HPDE6-E6E7 (cell line): Measurements from ENCODE around the gene VIPR2.
"Not testable (repeated sequence)": the region's sequence is repeated elsewhere in the genome, so short reads cannot be mapped to it uniquely, and the experiment has no call there.

Experiments used
- DNase-seq: peaks from one replicate; pipeline ENCODE4 v3.0.0; 2011; ENCODE audit warnings: missing footprints; ENCODE audit errors: extremely low spot score

Gene VIPR2

DNA sequence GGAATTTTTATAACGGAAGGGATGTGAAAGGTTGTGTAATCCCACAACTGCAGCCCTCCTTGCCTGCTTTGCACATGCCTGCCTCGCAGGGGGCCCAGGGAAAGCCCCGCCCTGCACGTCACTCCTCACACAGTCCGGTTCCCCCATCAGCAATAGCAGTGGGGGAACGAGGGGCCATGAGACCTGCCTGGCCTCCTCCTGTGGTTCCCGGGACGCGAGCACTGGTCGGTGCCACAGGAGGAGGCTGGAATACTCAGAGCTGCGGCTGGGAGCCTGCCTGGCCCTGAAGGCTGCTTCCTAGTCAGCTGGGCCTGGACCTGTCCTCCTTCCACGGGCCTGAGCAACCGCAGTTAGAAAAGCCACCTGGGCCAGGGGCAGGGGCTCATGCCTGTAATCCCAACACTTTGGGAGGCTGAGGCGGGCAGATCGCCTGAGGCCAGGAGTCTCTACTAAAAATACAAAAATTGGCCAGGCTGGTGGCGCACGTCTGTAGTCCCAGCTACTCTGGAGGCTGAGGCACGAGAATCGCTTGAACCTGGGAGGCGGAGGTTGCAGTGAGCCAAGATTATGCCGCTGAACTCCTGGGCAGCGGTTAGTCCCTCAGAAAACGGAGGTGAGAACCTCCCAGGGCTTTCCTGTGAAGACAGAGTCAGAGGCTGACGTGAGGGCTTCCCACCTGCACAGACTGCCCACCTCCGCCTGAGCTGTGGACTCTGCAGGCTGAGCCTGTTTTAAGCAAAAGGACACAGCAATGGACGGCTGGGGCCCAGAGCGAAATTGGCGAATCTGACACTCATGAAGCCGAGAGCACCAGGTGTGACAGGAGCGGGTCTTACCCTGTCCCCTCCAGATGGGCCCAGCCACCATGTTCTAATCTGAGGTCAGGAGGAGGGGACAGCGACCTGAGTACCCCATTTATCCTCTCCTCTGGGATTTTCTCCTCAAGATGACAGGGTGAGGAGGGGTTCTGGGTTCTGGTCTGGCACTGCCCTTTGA is 52.9 kb downstream of the VIPR2 start:
- no peak for DNase-seq

DNA sequence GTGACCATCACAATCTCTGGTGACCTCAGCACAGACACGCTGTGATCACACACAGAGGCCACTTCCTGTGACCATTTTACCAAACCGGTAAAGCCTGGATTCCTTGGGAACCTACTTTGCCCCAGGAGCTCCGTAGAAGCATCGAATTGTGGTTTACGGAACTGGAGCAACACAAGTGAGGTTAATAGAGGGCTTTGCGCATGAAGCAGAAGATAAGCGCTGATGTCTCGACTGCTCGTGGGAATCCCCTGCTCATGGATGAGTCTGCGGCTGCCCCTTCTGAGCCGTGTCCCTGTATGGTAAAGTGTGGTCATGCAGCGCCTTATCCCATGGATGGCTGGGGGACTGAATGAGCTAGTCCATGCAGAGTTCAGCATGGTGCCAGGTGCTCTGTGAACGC is 53.6 kb downstream of the VIPR2 start:
- DNase-seq = no peak

DNA sequence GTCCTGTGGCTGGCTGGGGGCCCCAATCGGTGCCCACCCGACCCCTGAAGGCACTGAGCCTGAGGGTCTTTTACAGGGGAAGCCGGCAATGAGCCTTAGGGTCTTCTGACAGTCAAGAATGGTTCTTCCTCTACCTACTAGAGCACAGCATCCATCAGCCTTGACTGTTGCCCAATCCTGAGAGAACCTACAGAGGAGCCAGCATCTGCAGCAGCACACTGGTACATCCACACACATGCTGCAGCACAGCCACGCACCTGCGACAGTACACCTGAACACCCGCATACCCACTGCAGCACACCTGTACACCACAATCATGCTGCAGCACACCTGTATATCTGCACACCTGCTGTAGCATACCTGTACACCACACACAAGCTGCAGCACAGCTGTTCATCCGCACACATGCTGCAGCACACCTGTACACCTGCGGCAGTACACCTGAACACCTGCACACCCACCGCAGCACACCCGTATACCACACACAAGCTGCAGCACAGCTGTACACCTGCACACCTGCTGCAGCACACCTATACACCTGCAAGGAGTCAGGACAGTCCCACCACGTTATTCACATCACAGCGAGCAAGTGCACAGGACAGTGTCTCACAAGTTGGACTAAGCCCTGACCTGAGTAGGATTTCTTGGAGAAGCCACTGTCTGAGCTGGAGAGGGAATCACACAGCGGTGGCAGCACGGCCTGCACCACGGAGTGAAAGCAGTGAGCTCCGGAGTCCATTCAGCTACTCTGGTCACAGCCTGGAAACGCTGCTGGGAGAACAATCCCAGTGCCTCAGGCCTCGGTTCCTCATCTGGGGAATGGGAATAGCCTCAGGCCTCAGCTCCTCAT is 56.4 kb downstream of the VIPR2 start:
- DNase-seq = no peak

DNA sequence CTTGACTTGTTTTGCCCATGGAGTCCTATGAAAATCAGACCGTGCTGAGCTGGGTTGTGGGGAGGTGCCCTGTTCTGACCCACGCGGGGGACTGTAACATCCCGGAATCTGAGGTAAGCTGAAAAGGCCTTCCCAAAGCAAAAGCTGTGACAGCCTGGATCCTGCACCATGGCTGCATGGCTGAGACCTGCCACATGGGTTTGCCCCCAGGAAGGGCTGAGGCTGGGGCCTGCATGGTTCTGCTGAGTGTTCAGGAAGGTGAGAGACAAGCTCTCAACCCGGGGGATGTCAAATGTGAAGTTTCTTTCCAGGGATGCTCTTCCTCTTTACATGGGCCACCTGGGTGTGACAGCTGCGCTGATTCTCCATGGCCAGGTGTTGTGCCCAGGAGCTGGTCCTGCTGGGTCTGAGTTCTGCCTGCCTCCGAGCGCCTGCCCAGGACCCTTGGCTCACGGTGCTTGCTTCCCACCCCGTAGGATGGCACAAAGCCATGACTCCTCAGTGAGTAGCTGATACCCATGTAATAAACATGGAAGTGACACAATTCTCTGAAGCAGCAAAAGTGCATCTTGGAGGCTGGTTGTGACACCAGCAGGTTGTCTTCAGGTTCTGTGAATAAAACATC is 58.3 kb downstream of the VIPR2 start:
- no peak for DNase-seq

DNA sequence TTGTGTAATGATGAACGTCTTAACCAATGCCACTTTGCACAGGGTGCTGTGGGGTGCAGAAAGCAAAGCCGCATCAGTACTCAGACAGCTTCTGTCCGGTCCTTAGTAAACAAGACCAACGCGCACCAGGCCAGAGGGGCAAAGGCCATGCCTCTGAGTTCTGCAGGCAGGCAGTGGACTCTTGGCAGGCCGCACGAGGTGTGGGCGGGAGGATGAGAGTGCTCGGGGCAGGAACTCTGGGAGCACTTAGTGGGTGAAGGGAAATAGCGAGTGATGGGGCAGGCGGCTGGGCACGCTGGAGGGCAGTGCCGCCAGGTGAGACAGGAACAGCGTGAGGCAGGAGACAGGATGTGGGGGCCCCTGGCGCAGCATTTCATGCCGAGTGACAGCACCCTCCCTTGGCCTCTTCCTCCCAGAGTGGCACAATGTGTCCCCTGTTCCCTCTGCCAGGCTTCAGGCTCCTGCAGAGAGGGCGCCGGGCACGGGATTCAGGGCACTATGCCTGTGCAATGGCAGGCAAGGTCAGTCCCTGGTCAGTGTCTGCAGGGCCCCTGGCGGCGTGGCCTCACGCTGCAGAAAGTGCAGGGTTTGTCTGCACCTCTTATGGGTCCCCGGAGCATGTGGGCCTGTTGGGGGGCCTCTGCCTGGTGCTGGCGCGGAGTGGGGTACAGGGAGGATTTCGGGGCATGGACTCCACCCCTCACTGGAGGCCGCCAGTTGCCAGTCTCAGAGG is 60.4 kb downstream of the VIPR2 start:
- no peak for DNase-seq

DNA sequence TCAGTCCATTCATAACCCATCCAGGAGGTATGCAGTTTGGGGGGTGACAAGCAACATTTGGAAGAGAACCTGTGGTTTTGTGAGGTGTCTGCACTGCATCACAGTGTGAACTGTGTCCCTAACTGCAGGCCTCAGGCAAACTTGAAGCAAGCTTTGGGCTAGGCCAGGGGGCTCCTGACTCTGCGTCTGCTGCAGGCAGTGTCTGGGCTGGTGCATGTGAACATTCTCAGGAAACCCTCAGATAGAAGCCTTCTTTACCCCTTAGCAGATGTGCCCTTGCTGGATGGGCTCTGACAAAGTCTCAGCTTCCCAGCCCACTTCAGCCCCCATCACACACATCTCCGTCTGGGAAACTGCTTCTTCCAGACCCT is 61.0 kb downstream of the VIPR2 start:
- DNase-seq = no peak

DNA sequence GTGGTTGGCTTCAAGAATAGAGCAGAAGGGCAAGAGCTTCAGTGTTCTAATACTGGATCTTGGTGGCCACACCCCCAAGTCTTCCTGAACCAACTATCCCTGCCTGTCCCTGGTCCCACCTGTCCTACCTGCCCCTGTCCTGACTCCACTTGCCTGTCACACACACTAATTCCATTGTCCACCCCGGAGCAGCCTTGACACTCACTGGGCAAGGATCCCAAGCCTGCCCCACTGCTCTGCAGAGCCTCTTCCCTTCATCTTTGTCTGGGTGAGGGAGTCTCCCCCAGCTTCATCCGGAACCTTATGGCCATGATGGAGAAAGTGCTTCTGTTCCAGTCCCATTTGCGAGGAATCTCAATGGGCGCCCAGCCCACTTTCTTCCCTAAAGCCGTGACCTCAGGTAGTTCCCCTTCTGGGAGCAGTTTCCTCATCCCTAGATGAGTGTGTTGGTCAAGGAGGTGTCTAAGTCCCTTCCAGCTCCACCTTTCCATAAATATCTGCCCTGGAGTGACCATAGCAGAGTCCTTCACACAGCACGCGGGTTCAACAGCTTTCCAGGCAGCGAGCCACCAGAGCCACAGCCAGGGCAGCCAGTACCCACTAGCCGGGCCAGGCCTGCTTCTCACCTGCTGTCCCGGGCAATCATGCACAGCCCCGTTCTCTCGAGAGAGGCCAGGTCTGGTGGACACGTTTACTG is 61.5 kb downstream of the VIPR2 start:
- DNase-seq = no peak

DNA sequence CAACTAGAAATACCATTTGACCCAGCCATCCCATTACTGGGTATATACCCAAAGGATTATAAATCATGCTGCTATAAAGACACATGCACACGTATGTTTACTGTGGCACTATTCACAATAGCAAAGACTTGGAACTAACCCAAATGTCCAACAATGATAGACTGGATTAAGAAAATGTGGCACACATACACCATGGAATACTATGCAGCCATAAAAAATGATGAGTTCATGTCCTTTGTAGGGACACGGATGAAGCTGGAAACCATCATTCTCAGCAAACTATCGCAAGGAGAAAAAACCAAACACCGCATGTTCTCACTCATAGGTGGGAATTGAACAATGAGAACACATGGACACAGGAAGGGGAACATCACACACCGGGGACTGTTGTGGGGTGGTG is 62.6 kb downstream of the VIPR2 start:
- not testable (repeated sequence) for DNase-seq

DNA sequence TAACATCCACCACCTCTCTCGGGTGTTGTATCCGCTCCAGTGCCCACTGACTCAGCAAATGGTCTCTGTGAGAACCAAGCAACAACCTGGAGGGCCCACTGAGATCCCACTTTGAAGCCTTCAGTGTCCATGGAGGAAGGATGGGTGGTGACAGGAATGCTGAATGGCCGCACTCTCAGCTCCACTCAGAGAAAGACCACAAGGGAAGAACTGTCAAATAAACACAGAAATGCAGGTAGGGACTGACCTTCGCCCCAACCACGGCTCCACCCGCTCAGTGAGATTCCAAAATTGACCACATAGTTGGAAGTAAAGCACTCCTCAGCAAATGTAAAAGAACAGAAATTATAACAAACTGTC is 65.8 kb downstream of the VIPR2 start:
- DNase-seq = no peak

DNA sequence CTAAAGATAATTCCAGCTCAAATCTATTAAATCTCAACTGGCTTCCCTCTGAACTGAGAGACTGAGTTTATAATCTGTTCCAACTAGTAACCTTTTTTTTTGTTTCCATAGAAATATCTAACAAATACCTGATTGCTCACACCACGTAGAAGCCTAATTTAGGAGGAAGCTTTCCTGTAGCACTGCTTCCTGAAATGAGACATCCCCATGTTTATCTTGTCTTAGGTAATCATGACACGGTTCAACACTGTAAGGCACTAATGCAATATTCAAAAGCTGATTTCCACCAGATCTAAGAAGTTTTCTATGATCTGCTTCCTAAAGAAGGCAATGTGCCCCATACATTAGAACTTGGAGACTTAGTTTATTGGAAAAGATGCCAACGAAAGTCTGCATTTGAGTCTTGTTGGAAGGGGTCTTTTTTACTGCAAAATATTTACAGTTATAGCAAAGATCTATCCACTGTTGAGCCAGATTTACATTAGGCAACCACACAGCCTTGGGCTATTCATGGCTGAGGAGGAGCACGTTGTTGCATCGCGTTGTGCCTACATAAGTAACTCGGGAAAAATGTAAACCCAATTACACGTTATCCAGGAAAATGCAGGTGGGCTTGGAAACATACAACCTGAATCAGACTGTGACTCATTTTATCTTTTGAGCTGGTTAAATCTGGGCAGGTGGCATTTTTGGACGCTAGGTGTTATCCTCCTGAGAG is 66.3 kb downstream of the VIPR2 start:
- DNase-seq = no peak

DNA sequence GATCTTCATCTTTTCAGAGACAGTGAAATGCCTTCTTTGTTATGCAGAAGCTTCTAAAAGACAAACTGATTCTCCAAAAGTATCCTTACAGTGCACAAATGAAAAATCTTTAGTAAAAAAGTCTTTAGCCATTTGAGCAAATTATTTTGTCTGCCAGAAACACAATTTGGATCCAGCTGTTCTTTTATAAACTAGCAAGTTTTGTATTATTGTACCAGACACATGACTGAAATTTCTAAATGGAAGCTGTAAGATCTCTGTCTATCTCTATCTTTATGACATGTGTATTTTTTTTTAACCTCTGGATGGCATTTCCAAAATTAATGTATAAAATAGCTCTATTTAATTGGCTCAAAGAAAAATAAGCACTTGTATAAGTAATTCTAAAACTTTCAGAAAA is 68.3 kb downstream of the VIPR2 start:
- DNase-seq = no peak

DNA sequence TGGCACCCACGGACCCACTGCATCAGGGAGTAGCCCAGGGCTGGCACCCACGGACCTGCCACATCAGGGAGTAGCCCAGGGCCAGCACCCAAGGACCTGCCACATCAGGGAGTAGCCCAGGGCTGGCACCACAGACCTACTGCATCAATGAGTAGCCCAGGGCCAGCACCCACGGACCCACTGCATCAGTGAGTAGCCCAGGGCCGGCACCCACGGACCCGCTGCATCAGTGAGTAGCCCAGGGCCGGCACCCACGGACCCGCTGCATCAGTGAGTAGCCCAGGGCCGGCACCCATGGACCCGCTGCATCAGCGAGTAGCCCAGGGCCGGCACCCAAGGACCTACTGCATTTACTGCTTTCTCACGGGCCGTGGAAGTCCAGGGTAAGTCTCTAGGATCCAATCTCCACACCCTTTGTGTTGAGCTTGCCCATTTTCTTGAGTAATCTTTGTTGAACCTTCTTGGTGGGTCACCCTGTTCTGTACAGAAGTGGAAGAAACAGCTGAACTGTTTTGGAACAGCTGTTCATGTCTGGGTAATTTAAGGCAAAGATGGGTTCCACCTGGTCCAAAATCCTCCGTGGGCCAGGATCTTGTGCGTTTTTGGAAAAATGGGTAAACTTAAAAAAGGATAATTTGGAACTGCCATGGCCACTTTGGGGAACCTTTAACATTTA is 69.0 kb downstream of the VIPR2 start:
- DNase-seq = no peak

DNA sequence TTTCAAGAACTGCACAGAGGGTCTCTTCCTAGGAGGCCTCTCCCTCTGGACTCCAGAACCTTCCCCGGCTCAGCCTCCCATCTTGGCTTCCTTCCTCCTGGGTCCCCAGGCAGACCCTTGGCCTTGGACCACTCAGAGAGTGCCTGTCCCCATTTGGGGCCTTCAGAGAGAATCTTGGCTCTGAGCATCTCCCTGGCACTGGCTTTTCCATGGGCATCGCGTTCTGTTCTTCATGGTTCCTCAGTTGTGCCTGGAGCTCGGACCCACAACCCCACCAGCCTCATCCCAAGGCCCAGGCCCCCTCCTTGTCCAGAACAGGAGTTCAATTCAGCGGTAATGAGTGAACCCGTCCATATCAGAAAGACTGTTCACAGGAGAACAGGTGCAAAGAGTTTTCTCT is 73.4 kb downstream of the VIPR2 start:
- no peak for DNase-seq

DNA sequence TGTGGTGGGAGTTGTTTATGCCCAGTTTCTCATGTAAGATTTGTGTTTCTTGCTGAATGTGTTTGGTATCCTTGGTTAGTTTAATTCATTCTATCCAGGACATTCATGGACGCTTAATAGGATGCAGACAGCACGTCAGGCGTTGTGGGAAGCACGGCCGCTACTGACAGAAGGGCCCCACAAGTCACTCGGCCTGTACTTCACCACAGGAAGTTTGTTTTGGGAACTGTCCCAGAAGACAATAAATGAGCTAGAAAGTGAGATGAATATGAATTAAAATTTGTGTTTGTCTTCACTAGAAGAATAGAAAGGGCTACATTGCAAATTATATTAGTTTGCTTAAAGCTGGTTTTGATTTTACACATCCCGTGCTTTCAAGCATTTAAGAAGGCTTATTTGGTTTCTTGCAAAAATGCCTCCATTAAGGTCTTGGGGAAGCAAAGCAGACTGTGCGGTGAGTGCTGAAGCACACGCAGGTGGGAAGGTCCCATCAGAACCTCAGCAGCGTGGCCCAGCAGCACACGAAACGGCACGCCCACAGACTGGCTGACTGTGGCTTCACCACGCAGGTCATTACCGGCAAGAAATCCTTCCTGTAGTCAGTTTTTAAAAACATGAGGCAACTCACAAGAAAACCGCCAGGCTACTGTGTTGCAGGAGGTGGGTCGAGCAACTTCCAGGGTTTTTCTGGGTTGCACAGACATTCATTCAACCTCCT is 74.1 kb downstream of the VIPR2 start:
- no peak for DNase-seq

DNA sequence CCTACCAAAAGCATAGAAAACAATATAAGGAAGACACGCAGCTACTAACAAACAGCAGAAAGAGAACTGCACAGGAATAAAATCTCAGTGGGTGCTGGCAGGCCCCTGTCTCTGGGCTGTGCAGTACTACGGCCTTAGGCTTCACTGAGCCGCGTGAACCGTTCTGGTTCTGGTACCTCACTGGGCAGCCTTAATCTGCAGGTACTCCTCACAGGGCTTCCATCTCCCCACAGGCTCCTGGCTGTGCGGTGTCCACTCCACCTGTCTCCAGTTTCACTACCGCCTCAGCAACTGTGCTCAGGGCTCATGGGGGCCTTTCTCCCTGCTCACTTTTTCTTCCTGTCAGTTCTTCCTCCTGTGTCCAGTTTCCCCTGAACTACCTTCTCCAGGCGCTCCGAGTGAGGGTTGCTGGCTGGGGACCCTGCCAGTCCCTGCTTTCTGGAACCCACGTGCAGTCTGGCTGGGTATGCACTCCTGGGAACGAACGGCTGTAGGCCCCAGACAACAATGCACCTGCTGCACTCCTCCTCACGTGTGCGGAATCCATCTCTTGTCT is 75.7 kb downstream of the VIPR2 start:
- no peak for DNase-seq

DNA sequence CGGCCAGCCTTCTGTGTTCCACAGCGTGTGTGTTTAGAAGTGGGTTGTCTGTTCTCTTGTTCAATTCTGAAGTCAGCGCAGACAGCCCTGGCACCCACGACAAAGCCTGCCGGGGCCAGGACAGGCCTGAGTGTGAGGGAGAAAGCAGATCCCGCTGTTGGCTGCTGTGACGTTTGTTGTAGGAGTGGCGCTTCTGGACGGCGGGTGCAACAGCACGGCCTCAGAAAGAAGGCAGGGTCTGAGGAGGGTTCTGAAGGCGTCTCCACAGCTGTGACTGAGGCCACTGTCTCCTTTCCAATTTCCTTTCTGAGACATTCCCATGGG is 76.2 kb downstream of the VIPR2 start:
- DNase-seq = no peak

DNA sequence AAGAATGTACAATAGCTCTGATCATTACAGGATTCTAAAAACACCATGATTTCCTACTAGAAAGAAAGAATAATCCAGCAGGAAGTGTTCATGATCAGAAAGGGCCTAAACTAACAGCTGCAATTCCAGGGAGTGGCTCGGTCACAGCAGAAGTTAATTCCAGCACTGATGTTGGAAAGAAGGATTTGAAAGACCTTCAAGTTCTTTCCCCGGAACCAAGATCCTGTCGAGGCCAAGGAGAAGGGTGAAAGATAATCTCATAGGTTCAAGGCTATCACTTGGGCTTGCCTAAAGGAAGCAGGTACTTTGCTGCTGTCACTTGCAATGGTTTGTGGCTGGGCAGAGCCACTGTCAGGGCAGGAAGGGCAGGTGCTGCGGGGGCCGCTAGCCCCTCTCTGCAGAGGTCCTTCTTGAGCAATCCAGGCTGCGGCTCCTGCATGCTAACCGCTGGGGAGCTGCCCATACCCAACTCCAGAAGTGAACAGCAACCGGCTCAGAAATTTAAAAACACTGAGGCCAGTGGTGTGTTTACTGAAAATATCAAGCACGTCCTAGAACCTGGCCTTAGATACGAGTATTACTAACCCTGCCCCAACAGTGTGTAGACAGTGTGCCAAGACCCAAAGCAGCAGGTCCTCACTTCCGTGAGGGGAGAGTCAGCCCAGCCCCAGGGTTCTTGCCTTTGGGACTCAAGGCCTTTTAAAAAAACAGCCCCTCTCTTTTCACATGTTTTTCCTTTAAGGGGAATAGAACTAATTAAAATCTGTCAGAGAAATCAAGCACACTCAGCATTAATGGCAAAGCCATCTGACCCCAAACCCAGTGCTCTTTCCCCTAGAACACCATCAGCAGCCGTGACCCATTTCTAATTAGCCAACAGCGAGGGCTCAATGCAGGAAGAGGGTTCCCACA is 76.8 kb downstream of the VIPR2 start:
- no peak for DNase-seq
